GM12878 (cell line): Measurements from ENCODE around the gene ASF1B. TPM values are rescaled to one million over a fixed set of nuclear protein-coding genes. Genes with fewer than 3 reads are reported as not detected.

Experiments used
- BHLHE40 ChIP-seq, 2 experiments: fragments of 450-650 bp in 1 of 2; IDR thresholded peaks; 2 replicates each; pipeline ENCODE4 v1.6.1; 2011 to 2017; ENCODE audit warnings: low read depth in 2 of 2, borderline replicate concordance in 1 of 2, improper control_type of control experiment in 1 of 2, low read length in 1 of 2, mild to moderate bottlenecking in 1 of 2
- EED ChIP-seq: sonication (generic); IDR thresholded peaks from 2 replicates; pipeline ENCODE4 v1.6.1; 2016; ENCODE audit warnings: antibody characterized with exemption, low read depth
- EGR1 ChIP-seq, 2 experiments: IDR thresholded peaks; 1 replicate in 1 of 2; 2 replicates in 1 of 2; pipeline ENCODE4 v1.6.1; 2011 to 2012; ENCODE audit warnings: low read depth in 2 of 2, low read length in 2 of 2, borderline replicate concordance in 1 of 2, mild to moderate bottlenecking in 1 of 2, moderate library complexity in 1 of 2
- IRF5 ChIP-seq: fragments of 450-650 bp; IDR thresholded peaks from 2 replicates; pipeline ENCODE4 v1.6.1; 2017; ENCODE audit warnings: borderline replicate concordance
- KAT2A ChIP-seq: conservative IDR thresholded peaks from 2 replicates; pipeline ENCODE4 v1.6.1; 2011; ENCODE audit warnings: low read depth, low read length; ENCODE audit not compliant: control insufficient read depth
- KLF5 ChIP-seq: fragments of 450-650 bp; IDR thresholded peaks from 2 replicates; pipeline ENCODE4 v1.6.1; 2014; ENCODE audit warnings: mild to moderate bottlenecking; ENCODE audit not compliant: partially characterized antibody
- NFXL1 ChIP-seq: fragments of 450-650 bp; IDR thresholded peaks from 2 replicates; pipeline ENCODE4 v1.6.1; 2017; ENCODE audit warnings: antibody characterized with exemption, mild to moderate bottlenecking, borderline replicate concordance
- NR2F1 ChIP-seq: fragments of 450-650 bp; conservative IDR thresholded peaks from 2 replicates; pipeline ENCODE4 v1.6.1; 2017; ENCODE audit warnings: mild to moderate bottlenecking
- PAX5 ChIP-seq: IDR thresholded peaks from 2 replicates; pipeline ENCODE4 v1.6.1; 2011; ENCODE audit warnings: low read depth, low read length, borderline replicate concordance
- POLR2A ChIP-seq: IDR thresholded peaks from 2 replicates; pipeline ENCODE4 v1.6.1; 2011; ENCODE audit warnings: low read depth, mild to moderate bottlenecking, low read length
- RUNX3 ChIP-seq: IDR thresholded peaks from 2 replicates; pipeline ENCODE4 v1.6.1; 2012; ENCODE audit warnings: low read length, inconsistent platforms
- SMARCA5 ChIP-seq: fragments of 450-650 bp; IDR thresholded peaks from 2 replicates; pipeline ENCODE4 v1.6.1; 2017; ENCODE audit warnings: mild to moderate bottlenecking
- SREBF1 ChIP-seq: IDR thresholded peaks from 2 replicates; pipeline ENCODE4 v1.6.1; 2012; ENCODE audit warnings: mild to moderate bottlenecking, low read length
- TAF1 ChIP-seq: IDR thresholded peaks from 2 replicates; pipeline ENCODE4 v1.6.1; 2011; ENCODE audit warnings: mild to moderate bottlenecking, low read depth, low read length, borderline replicate concordance
- YY1 ChIP-seq: IDR thresholded peaks from 2 replicates; pipeline ENCODE4 v1.6.1; 2011; ENCODE audit warnings: low read depth, mild to moderate bottlenecking, low read length
- polyA plus RNA-seq, 11 experiments: library from polyadenylated mRNA; depleted of rRNA in 4 of 11; unstranded in 6 of 11; stranded (reverse) in 5 of 11; fragments of >200 nt; fragmentation: Nextera tagmentation in 4 of 11; fragmentation: Illumina TruSeq in 1 of 11; extraction: Ambion mirVana in 4 of 11; extraction: Trizol in 1 of 11; gene quantifications; 1 replicate in 1 of 11; 2 replicates in 10 of 11; pipeline versions ENCODE4 v1.2.1 to v1.2.3, GENCODE V29; 2011 to 2016; ENCODE audit warnings: inconsistent platforms in 2 of 11, missing spikeins in 2 of 11, low read depth in 1 of 11
- total RNA-seq, 4 experiments: library from RNA; depleted of rRNA in 3 of 4; stranded (reverse); fragments of >200 nt in 3 of 4; fragmentation: Illumina TruSeq in 1 of 4; extraction: Trizol in 1 of 4; gene quantifications; 2 replicates each; pipeline versions ENCODE4 v1.2.1 to v1.2.3, GENCODE V29; 2013 to 2021
- TF ChIP-seq, protein P1 (sequence below): fragments of 450-650 bp; IDR thresholded peaks from 2 replicates; pipeline ENCODE4 v1.6.1; 2017; ENCODE audit warnings: mild to moderate bottlenecking, moderate library complexity
- TF ChIP-seq, protein P2 (sequence below), 3 experiments: IDR thresholded peaks in 2 of 3; conservative IDR thresholded peaks in 1 of 3; 2 replicates each; pipeline ENCODE4 v1.5.1; 2011; ENCODE audit warnings: low read depth in 3 of 3, low read length in 3 of 3, mild to moderate bottlenecking in 3 of 3, control low read depth in 2 of 3, moderate library complexity in 2 of 3, inconsistent platforms in 1 of 3, mixed read lengths in 1 of 3; ENCODE audit not compliant: control insufficient read depth in 2 of 3, insufficient read depth in 1 of 3; ENCODE audit errors: extremely low read depth in 1 of 3
- TF ChIP-seq, protein P3 (sequence below): fragments of 450-650 bp; IDR thresholded peaks from 2 replicates; pipeline ENCODE4 v1.6.1; 2017; ENCODE audit warnings: mild to moderate bottlenecking, low read depth, inconsistent platforms; ENCODE audit not compliant: poor library complexity, severe bottlenecking
- TF ChIP-seq, protein P4 (sequence below): IDR thresholded peaks from 2 replicates; pipeline ENCODE4 v1.6.1; 2011; ENCODE audit warnings: low read depth, mild to moderate bottlenecking, low read length, moderate library complexity, borderline replicate concordance; ENCODE audit errors: extremely low read depth

ASF1B gene
- total and polyA plus RNA-seq, 10 of the 15 experiments (the other 5 are each of a cell fraction or from before 2014, with no cell fraction given): 10.4 to 217 (median 90.2) TPM

GRCh38 chr19:14081797-14082674 is 54.4 kb downstream of the ASF1B start (continued):
- TF ChIP-seq, protein P1, sequence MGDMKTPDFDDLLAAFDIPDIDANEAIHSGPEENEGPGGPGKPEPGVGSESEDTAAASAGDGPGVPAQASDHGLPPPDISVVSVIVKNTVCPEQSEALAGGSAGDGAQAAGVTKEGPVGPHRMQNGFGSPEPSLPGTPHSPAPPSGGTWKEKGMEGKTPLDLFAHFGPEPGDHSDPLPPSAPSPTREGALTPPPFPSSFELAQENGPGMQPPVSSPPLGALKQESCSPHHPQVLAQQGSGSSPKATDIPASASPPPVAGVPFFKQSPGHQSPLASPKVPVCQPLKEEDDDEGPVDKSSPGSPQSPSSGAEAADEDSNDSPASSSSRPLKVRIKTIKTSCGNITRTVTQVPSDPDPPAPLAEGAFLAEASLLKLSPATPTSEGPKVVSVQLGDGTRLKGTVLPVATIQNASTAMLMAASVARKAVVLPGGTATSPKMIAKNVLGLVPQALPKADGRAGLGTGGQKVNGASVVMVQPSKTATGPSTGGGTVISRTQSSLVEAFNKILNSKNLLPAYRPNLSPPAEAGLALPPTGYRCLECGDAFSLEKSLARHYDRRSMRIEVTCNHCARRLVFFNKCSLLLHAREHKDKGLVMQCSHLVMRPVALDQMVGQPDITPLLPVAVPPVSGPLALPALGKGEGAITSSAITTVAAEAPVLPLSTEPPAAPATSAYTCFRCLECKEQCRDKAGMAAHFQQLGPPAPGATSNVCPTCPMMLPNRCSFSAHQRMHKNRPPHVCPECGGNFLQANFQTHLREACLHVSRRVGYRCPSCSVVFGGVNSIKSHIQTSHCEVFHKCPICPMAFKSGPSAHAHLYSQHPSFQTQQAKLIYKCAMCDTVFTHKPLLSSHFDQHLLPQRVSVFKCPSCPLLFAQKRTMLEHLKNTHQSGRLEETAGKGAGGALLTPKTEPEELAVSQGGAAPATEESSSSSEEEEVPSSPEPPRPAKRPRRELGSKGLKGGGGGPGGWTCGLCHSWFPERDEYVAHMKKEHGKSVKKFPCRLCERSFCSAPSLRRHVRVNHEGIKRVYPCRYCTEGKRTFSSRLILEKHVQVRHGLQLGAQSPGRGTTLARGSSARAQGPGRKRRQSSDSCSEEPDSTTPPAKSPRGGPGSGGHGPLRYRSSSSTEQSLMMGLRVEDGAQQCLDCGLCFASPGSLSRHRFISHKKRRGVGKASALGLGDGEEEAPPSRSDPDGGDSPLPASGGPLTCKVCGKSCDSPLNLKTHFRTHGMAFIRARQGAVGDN: 0 out of 2 replicates have a peak, but pooled peaks have one; percentile 16
- peak in 1 of 2 experiments; percentile 60; a peak in 1 of 4 replicates for TF ChIP-seq BHLHE40 (IDR thresholded peaks at IDR 0.05; ENCODE audit: borderline replicate concordance in 1 of 2, low read depth in 2 of 2, low read length in 1 of 2)
- TF ChIP-seq, protein P2, sequence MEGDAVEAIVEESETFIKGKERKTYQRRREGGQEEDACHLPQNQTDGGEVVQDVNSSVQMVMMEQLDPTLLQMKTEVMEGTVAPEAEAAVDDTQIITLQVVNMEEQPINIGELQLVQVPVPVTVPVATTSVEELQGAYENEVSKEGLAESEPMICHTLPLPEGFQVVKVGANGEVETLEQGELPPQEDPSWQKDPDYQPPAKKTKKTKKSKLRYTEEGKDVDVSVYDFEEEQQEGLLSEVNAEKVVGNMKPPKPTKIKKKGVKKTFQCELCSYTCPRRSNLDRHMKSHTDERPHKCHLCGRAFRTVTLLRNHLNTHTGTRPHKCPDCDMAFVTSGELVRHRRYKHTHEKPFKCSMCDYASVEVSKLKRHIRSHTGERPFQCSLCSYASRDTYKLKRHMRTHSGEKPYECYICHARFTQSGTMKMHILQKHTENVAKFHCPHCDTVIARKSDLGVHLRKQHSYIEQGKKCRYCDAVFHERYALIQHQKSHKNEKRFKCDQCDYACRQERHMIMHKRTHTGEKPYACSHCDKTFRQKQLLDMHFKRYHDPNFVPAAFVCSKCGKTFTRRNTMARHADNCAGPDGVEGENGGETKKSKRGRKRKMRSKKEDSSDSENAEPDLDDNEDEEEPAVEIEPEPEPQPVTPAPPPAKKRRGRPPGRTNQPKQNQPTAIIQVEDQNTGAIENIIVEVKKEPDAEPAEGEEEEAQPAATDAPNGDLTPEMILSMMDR (IDR thresholded peaks at IDR 0.05 in 2 of 3, conservative IDR thresholded peaks at IDR 0.05 in 1 of 3; ENCODE audit: control insufficient read depth in 2 of 3, extremely low read depth in 1 of 3, insufficient read depth in 1 of 3, low read depth in 3 of 3, low read length in 3 of 3): no peak
- TF ChIP-seq SREBF1: no peak
- TF ChIP-seq TAF1: 0 out of 2 replicates have a peak, but pooled peaks have one; percentile 17
- peak; percentile 49; the same call in 1 of the 2 replicates for TF ChIP-seq RUNX3
- no peak for TF ChIP-seq IRF5
- peak; percentile 72; the same call in 1 of the 2 replicates for TF ChIP-seq NR2F1
- TF ChIP-seq EGR1 (IDR thresholded peaks at IDR 0.05; ENCODE audit: borderline replicate concordance in 1 of 2, low read depth in 2 of 2, low read length in 2 of 2): peak in 1 of 2 experiments; percentile 53; a peak in 1 of 3 replicates
- 0 out of 2 replicates have a peak, but pooled peaks have one; percentile 7 for TF ChIP-seq PAX5
- TF ChIP-seq NFXL1: 0 out of 2 replicates have a peak, but pooled peaks have one; percentile 75
- TF ChIP-seq KLF5: no peak
- TF ChIP-seq, protein P3, sequence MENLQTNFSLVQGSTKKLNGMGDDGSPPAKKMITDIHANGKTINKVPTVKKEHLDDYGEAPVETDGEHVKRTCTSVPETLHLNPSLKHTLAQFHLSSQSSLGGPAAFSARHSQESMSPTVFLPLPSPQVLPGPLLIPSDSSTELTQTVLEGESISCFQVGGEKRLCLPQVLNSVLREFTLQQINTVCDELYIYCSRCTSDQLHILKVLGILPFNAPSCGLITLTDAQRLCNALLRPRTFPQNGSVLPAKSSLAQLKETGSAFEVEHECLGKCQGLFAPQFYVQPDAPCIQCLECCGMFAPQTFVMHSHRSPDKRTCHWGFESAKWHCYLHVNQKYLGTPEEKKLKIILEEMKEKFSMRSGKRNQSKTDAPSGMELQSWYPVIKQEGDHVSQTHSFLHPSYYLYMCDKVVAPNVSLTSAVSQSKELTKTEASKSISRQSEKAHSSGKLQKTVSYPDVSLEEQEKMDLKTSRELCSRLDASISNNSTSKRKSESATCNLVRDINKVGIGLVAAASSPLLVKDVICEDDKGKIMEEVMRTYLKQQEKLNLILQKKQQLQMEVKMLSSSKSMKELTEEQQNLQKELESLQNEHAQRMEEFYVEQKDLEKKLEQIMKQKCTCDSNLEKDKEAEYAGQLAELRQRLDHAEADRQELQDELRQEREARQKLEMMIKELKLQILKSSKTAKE: peak; percentile 34
- peak; percentile 71 for TF ChIP-seq YY1
- TF ChIP-seq POLR2A: peak; percentile 54
- TF ChIP-seq SMARCA5: peak; percentile 91
- TF ChIP-seq, protein P4, sequence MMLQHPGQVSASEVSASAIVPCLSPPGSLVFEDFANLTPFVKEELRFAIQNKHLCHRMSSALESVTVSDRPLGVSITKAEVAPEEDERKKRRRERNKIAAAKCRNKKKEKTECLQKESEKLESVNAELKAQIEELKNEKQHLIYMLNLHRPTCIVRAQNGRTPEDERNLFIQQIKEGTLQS: no peak
- no peak for TF ChIP-seq EED
- no peak for TF ChIP-seq KAT2A
